ENCODE results near the gene OSM. TPM values are rescaled to one million over a fixed set of nuclear protein-coding genes. Genes with fewer than 3 reads are reported as not detected.

OSM gene
- total RNA-seq, 6 experiments from 2014 or later = not detected

GRCh38 chr22:30310881-30311771 lies 44.5 kb upstream of the OSM start:
- H3K27ac Mint-ChIP-seq = peak overlapping the region; percentile 75
- H3K4me3 Mint-ChIP-seq = peak overlapping the region; percentile 42; the same call in 1 of the 2 replicates
- H3K9me3 Mint-ChIP-seq = no peaks in the 10 kb centered on the region
- H3K4me1 Mint-ChIP-seq (ENCODE audit: low read depth) = peaks cover 88% of the 10 kb centered on the region
- peaks cover 3% of the 10 kb centered on the region; the same call in 1 of the 2 replicates for H3K27me3 Mint-ChIP-seq (ENCODE audit: insufficient read depth)
- DNase-seq = peak; percentile 35
- H3K36me3 Mint-ChIP-seq (ENCODE audit: low read depth) = peaks cover 10% of the 10 kb centered on the region; the same call in 1 of the 2 replicates
- TF ChIP-seq, protein P1, sequence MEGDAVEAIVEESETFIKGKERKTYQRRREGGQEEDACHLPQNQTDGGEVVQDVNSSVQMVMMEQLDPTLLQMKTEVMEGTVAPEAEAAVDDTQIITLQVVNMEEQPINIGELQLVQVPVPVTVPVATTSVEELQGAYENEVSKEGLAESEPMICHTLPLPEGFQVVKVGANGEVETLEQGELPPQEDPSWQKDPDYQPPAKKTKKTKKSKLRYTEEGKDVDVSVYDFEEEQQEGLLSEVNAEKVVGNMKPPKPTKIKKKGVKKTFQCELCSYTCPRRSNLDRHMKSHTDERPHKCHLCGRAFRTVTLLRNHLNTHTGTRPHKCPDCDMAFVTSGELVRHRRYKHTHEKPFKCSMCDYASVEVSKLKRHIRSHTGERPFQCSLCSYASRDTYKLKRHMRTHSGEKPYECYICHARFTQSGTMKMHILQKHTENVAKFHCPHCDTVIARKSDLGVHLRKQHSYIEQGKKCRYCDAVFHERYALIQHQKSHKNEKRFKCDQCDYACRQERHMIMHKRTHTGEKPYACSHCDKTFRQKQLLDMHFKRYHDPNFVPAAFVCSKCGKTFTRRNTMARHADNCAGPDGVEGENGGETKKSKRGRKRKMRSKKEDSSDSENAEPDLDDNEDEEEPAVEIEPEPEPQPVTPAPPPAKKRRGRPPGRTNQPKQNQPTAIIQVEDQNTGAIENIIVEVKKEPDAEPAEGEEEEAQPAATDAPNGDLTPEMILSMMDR (IDR thresholded peaks at IDR 0.05) = no peak

GRCh38 chr22:30309951-30310741 lies 43.5 kb upstream of the OSM start:
- Mint-ChIP-seq H3K36me3 (ENCODE audit: low read depth) (peaks cover 5% of the 10 kb centered on the region; the same call in 1 of the 2 replicates), H3K4me1 (ENCODE audit: low read depth) (peaks cover 88% of the 10 kb centered on the region), H3K4me3 (no peak overlapping the region)

GRCh38 chr22:30308518-30309230 lies 42.0 kb upstream of the OSM start:
- peaks cover 5% of the 10 kb centered on the region; the same call in 1 of the 2 replicates for H3K36me3 Mint-ChIP-seq (ENCODE audit: low read depth)
- TF ChIP-seq, protein P1 (IDR thresholded peaks at IDR 0.05) = no peak
- no peaks in the 10 kb centered on the region for H3K9me3 Mint-ChIP-seq
- no peak overlapping the region for H3K4me3 Mint-ChIP-seq
- H3K27me3 Mint-ChIP-seq (ENCODE audit: insufficient read depth) = peaks cover 3% of the 10 kb centered on the region; the same call in 1 of the 2 replicates
- DNase-seq = no peak
- H3K27ac Mint-ChIP-seq = no peak overlapping the region
- H3K4me1 Mint-ChIP-seq (ENCODE audit: low read depth) = peaks cover 82% of the 10 kb centered on the region

More at GRCh38 chr22:30309951-30310741, 43.5 kb upstream of the OSM start:
- Mint-ChIP-seq H3K9me3 (no peaks in the 10 kb centered on the region), H3K27me3 (ENCODE audit: insufficient read depth) (peaks cover 3% of the 10 kb centered on the region; the same call in 1 of the 2 replicates), H3K27ac (no peak overlapping the region; the same call in 1 of the 2 replicates)
- TF ChIP-seq, protein P1 (IDR thresholded peaks at IDR 0.05) = no peak
- DNase-seq = no peak

GRCh38 chr22:30308093-30308492 lies 41.4 kb upstream of the OSM start:
- Mint-ChIP-seq H3K9me3 (no peaks in the 10 kb centered on the region), H3K36me3 (ENCODE audit: low read depth) (peaks cover 5% of the 10 kb centered on the region; the same call in 1 of the 2 replicates), H3K4me3 (no peak overlapping the region), H3K27me3 (ENCODE audit: insufficient read depth) (peaks cover 2% of the 10 kb centered on the region; the same call in 1 of the 2 replicates), H3K4me1 (ENCODE audit: low read depth) (peaks cover 78% of the 10 kb centered on the region), H3K27ac (no peak overlapping the region)
- DNase-seq = no peak
- TF ChIP-seq, protein P1 (IDR thresholded peaks at IDR 0.05) = no peak

DNA sequence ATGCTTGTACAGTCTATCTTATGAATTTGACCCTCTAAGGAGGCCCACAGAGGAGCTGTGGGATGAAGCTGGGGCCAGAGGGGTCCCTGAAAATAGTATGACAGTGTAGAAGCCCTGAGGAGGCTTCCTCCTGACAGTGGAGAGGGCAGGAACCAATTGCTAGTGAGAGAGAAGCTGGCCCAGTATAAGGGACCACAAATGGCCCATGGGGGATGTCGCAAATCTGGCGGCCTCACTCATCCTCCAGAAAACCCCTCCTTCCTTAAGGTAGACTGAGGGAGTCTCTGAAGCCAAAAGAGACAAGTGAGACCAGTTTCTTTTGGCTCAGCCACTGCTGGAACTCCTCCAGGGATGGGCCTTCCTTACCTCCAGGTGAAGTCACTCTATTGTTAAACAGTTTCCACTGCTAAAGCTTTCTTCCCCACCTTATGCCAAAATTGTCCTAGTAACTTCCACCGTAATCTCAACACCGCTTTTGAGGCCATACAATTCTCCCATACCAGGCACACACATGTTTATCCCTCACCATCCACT lies 40.5 kb upstream of the OSM start:
- DNase-seq = no peak
- Mint-ChIP-seq H3K9me3 (no peaks in the 10 kb centered on the region), H3K4me3 (no peak overlapping the region), H3K36me3 (ENCODE audit: low read depth) (no peaks in the 10 kb centered on the region), H3K27me3 (ENCODE audit: insufficient read depth) (peaks cover 1% of the 10 kb centered on the region; the same call in 1 of the 2 replicates), H3K4me1 (ENCODE audit: low read depth) (peaks cover 77% of the 10 kb centered on the region), H3K27ac (no peak overlapping the region; the same call in 1 of the 2 replicates)
- TF ChIP-seq, protein P1 (IDR thresholded peaks at IDR 0.05) = no peak

Measured in HFFc6 (cell line).